ENCODE measurements around the gene LRRFIP1.
"Not testable (repeated sequence)": the region's sequence is repeated elsewhere in the genome, so short reads cannot be mapped to it uniquely, and the experiment has no call there.

LRRFIP1 gene

DNA sequence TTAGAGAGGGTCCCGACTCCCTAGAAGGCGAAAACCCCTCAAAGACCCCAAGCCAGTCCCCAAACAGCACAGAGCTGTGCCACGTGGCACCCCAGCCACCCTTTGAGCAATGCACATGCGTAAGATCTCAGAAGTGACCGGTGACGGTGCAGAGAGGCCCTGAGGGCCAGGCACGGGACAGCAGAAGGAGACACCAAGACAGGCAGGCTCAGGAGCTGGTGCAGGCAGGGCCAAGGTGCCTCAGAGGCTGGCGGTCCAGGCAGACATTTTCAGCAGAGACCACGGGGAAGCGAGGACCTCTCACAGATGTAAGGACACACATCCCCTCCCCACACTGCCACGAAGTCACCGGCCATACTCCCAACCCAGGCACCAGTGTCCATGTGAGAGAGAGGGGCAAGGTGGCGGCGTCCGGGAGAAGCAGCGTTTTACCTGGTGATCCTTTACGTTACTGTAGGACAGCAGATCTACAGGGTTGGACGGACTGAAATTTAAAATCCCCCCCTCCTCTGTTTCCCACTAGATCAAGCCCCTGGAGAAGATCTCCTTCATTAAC, 34.9 kb upstream of the LRRFIP1 start:
- Mint-ChIP-seq H3K27ac (no peak overlapping the region), H3K27me3 (ENCODE audit: low read depth, poor library complexity) (peaks cover 36% of the 10 kb centered on the region), H3K9me3 (peaks cover 2% of the 10 kb centered on the region), H3K4me3 (no peak overlapping the region), H3K36me3 (ENCODE audit: low read depth) (peaks cover 2% of the 10 kb centered on the region), H3K4me1 (peaks cover 67% of the 10 kb centered on the region)
- no peak for TF ChIP-seq CTCF (IDR thresholded peaks at IDR 0.05)
- DNase-seq, result no peak

- no peak for DNase-seq
- Mint-ChIP-seq H3K27me3 (ENCODE audit: low read depth, poor library complexity) (peaks cover 36% of the 10 kb centered on the region), H3K4me3 (no peak overlapping the region), H3K4me1 (peaks cover 73% of the 10 kb centered on the region), H3K27ac (peak overlapping the region; percentile 90), H3K36me3 (ENCODE audit: low read depth) (no peaks in the 10 kb centered on the region), H3K9me3 (no peaks in the 10 kb centered on the region)
- no peak for TF ChIP-seq CTCF (IDR thresholded peaks at IDR 0.05)
Observed at GRCh38 chr2:237593036-237593435, 34.4 kb upstream of the LRRFIP1 start.

DNA sequence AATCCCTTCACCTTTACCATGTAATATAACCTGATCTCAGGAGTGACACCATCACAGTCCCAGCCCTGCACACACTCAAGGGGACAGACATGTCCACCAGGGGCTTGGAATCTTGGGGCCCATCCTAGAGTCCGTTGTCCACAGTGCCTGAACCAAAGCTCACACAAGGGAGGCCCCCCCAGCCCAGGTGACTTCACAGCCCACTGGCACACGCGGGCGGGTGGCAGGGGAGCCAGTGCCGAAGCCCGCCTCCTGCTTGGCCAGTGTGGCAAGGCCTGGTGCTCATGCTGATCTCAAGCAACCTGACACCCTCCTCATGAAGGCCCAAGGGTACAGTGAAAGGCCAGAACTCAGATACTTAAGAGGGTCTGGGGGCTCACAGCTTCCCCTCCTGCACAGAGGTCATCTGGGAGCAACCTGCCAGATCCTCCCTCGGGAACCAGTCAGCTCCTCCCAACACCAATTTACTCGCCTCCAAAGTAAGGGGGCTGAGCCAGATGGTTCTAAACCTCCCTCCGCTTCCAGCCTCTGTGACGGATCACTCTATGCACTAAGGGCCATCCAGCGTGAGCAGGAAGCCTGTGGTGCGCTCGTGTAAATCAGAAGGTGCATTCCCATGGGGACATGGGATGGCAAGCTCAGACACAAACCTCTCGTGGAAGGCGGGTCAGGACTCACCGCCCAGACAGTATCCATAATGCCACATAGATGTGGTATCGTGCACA, 33.6 kb upstream of the LRRFIP1 start:
- Mint-ChIP-seq H3K27ac (peak overlapping the region; percentile 90), H3K27me3 (ENCODE audit: low read depth, poor library complexity) (peaks cover 40% of the 10 kb centered on the region), H3K9me3 (no peaks in the 10 kb centered on the region), H3K4me3 (peak overlapping the region; percentile 69), H3K4me1 (peaks cover 80% of the 10 kb centered on the region), H3K36me3 (ENCODE audit: low read depth) (no peaks in the 10 kb centered on the region)
- TF ChIP-seq CTCF (IDR thresholded peaks at IDR 0.05), result no peak
- peak; percentile 53 for DNase-seq

DNA sequence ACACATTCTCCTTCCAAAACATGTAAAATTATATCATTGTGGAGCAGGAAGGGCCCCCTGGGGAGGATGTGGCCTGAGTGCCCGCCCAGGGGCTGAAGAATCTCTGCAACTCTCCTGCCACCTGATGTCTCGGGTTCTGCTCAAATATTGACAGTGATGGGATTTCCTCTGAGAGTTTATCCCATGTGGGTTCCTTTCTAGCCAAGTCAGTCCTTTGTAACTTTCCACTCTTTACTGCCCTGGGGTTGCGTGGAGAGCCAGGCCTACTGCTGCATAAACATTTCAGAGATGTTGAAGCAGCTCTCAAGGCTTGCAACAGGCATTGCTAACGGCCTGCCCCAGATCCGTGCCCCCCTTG, 32.9 kb upstream of the LRRFIP1 start:
- H3K9me3 Mint-ChIP-seq, result no peaks in the 10 kb centered on the region
- H3K27me3 Mint-ChIP-seq (ENCODE audit: low read depth, poor library complexity), result peaks cover 36% of the 10 kb centered on the region
- DNase-seq, result no peak
- H3K27ac Mint-ChIP-seq, result peak overlapping the region; percentile 19
- peak overlapping the region; percentile 69 for H3K4me3 Mint-ChIP-seq
- peaks cover 82% of the 10 kb centered on the region for H3K4me1 Mint-ChIP-seq
- H3K36me3 Mint-ChIP-seq (ENCODE audit: low read depth), result no peaks in the 10 kb centered on the region
- TF ChIP-seq CTCF (IDR thresholded peaks at IDR 0.05), result no peak

- not testable (repeated sequence) for H3K36me3 Mint-ChIP-seq (ENCODE audit: low read depth); H3K27ac Mint-ChIP-seq; DNase-seq; H3K9me3 Mint-ChIP-seq; H3K4me3 Mint-ChIP-seq
- H3K27me3 Mint-ChIP-seq (ENCODE audit: low read depth, poor library complexity), result peaks cover 33% of the 10 kb centered on the region
- peaks cover 82% of the 10 kb centered on the region for H3K4me1 Mint-ChIP-seq
Observed at GRCh38 chr2:237595829-237596519, 31.4 kb upstream of the LRRFIP1 start.

- Mint-ChIP-seq H3K27me3 (ENCODE audit: low read depth, poor library complexity) (peaks cover 28% of the 10 kb centered on the region), H3K27ac (no peak overlapping the region), H3K4me3 (no peak overlapping the region), H3K9me3 (no peaks in the 10 kb centered on the region), H3K4me1 (peaks cover 82% of the 10 kb centered on the region), H3K36me3 (ENCODE audit: low read depth) (no peaks in the 10 kb centered on the region)
- DNase-seq, result no peak
- no peak for TF ChIP-seq CTCF (IDR thresholded peaks at IDR 0.05)
Observed at GRCh38 chr2:237596520-237597195, 30.7 kb upstream of the LRRFIP1 start.

Data from nephron progenitor cell (in vitro differentiated cells).